ENCODE measurements around the gene GZMM.

DNA sequence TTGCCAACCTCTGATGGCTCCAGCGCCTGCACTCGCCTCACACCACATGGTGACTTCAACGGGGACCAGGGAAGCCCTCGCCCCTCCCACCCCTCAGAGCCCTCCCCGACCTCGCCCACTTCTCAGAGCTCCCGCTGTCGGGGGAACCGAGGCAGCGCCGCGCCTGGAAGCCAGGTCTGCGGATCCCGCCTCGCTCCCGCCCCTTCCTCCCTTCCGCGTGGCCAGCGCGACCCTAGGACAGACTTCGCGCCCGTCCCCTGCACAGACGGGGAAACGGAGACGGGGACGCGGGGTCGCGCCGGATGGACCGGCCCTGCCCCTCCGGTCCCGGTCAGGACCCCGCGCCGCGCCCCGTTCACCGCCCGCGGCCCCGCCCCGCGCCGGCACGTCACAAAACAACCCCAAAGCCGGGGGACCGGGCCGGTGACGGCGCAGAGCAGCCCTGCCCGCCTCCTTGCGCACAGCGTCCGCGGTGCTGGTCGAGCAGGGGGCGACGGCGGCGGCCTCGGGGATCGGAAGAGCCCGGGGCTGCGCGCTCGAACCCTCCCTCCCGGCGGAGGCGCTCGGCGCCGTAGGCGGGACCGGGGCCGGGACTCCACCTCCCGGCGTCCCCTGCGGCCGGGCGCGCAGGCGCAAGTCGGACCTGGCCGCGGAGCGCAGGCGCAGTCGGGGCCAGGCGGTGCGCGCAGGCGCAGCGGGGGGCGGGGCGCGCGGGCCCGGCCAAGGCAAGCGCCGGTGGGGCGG is 12.7 kb upstream of the GZMM start:
- TF ChIP-seq POLR2A (IDR thresholded peaks at IDR 0.05; ENCODE audit: insufficient read depth in 1 of 2, low read depth in 2 of 2, low read length in 2 of 2), result peak; percentile 39 to 78
- TF ChIP-seq, protein P1, sequence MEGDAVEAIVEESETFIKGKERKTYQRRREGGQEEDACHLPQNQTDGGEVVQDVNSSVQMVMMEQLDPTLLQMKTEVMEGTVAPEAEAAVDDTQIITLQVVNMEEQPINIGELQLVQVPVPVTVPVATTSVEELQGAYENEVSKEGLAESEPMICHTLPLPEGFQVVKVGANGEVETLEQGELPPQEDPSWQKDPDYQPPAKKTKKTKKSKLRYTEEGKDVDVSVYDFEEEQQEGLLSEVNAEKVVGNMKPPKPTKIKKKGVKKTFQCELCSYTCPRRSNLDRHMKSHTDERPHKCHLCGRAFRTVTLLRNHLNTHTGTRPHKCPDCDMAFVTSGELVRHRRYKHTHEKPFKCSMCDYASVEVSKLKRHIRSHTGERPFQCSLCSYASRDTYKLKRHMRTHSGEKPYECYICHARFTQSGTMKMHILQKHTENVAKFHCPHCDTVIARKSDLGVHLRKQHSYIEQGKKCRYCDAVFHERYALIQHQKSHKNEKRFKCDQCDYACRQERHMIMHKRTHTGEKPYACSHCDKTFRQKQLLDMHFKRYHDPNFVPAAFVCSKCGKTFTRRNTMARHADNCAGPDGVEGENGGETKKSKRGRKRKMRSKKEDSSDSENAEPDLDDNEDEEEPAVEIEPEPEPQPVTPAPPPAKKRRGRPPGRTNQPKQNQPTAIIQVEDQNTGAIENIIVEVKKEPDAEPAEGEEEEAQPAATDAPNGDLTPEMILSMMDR (CRISPR knock-in tag; IDR thresholded peaks at IDR 0.05), result peak; percentile 34
- no peak for TF ChIP-seq CEBPB (IDR thresholded peaks at IDR 0.05; ENCODE audit: borderline replicate concordance, low read depth, low read length)
- no peak for TF ChIP-seq ZNF251 (CRISPR knock-in tag; IDR thresholded peaks at IDR 0.05)
- no peak for TF ChIP-seq ZNF354B (CRISPR knock-in tag; IDR thresholded peaks at IDR 0.05)

All from HepG2 (cell line).